RWPE1 (cell line): ENCODE measurements around the gene USF2.

Experiments used
- CTCF ChIA-PET: fragments of 350-600 bp; sonication (Branson Sonifier 250); formaldehyde crosslinking; extraction: SDS; loops from one replicate; lab custom pipeline; 2021; lab: Yijun Ruan, JAX
- POLR2A ChIA-PET: fragments of 400-600 bp; formaldehyde crosslinking; extraction: SDS; loops from one replicate; lab custom pipeline; 2020; ENCODE audit warnings: antibody characterized with exemption; ENCODE audit not compliant: low non-redundant PET; lab: Yijun Ruan, JAX
- DNase-seq: peaks from one replicate; pipeline ENCODE4 v3.0.0; 2012; ENCODE audit warnings: low spot score
- H3K27ac ChIP-seq: fragments of 450-650 bp; 2 replicates; pipeline ENCODE4 v1.5.1; 2017
- TF ChIP-seq, protein P1 (sequence below): fragments of 450-650 bp; conservative IDR thresholded peaks from 2 replicates; pipeline ENCODE4 v1.5.1; 2017; ENCODE audit warnings: low read depth, mild to moderate bottlenecking

The USF2 gene

DNA sequence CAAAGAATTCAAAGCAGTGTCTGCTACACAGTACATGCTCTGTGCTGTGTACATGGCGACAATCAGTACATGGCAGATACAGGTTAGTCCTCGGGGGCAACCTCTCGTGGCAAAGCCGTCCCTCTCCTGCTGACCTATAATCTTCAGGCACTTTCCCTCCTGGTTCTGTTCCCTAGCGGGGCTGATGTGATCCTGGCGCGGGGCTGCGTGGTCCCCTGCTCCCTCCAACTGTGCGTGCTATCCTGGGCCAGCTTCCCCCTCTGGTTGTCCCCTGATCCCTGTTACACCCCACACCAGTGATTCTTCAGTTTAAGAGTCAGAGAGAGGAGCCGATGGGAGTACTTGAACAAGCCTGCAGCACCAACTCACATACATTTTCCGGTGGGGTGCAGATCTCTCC lies 35.3 kb downstream of the USF2 start:
- ChIA-PET CTCF (no interaction called here), POLR2A (no interaction called here)
- no peak overlapping the region for H3K27ac ChIP-seq
- TF ChIP-seq, protein P1, sequence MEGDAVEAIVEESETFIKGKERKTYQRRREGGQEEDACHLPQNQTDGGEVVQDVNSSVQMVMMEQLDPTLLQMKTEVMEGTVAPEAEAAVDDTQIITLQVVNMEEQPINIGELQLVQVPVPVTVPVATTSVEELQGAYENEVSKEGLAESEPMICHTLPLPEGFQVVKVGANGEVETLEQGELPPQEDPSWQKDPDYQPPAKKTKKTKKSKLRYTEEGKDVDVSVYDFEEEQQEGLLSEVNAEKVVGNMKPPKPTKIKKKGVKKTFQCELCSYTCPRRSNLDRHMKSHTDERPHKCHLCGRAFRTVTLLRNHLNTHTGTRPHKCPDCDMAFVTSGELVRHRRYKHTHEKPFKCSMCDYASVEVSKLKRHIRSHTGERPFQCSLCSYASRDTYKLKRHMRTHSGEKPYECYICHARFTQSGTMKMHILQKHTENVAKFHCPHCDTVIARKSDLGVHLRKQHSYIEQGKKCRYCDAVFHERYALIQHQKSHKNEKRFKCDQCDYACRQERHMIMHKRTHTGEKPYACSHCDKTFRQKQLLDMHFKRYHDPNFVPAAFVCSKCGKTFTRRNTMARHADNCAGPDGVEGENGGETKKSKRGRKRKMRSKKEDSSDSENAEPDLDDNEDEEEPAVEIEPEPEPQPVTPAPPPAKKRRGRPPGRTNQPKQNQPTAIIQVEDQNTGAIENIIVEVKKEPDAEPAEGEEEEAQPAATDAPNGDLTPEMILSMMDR = no peak
- no peak for DNase-seq

DNA sequence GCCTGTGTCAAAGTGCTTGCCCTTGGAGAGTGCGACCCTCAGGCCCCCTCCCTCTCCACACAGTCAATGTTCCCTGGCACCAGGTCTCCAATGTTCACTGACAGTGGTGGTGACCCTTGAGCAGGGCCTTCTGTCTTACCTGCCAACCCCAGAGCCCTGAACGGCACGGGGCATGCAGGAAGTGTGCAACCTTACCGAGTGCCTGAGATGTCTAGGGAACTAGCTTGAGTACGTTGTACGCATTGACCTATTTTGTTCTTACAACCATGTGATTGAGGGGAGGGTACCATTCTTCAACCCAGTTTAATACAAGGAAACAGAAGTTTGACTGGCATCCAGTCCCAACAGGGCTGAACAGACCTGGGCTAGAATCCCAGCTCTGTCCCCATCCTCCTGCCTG lies 36.4 kb downstream of the USF2 start:
- no peak for DNase-seq
- no peak overlapping the region for H3K27ac ChIP-seq
- POLR2A ChIA-PET = no interaction called here
- CTCF ChIA-PET = interaction anchor here (0.7 kb wide), 1 partner anchor 78 kb away, joined by 3 read pairs; no protein-coding TSS in a partner anchor
- TF ChIP-seq, protein P1 = no peak

DNA sequence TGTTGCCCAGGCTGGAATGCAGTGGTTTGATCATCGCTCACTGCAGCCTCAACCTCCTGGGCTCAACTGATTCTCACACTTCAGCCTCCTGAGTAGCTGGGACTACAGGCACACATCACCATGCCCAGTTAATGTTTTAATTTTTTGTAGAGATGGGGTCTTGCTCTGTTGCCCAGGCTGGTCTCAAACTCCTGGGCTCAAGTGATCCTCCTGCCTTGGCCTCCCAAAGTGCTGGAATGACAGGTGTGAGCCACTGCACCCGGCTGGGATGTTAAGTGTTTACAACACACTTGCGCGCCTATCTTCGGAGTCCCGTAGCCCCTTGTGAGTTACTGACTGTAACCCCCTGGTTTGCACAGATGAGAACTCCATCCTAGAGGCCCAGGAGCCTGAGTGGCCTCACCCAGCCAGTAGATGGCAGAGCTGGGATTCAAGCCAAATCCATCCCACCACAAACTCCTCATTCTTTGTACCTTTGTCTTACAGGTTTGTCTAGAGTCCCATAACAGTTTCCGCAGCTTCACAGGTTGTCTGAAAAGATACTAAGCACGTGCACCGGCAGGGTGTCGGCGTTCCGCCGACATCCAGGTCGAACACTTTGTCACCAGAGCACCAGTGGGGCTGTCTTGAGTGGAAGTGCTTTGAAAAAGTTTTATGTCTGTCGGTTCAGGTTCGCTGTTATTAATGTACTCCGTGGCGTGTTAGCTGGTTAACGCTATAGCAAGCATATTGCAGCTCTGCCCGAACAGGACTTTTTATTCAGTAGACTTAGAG lies 37.9 kb downstream of the USF2 start:
- CTCF ChIA-PET = interaction anchor here (0.7 kb wide), 1 partner anchor 41 kb away, joined by 3 read pairs; no protein-coding TSS in a partner anchor
- DNase-seq = no peak
- TF ChIP-seq, protein P1 = no peak
- no peak overlapping the region for H3K27ac ChIP-seq
- POLR2A ChIA-PET = interaction anchor here (0.6 kb wide), 1 partner anchor 196 kb away, joined by 5 read pairs; no protein-coding TSS in a partner anchor

DNA sequence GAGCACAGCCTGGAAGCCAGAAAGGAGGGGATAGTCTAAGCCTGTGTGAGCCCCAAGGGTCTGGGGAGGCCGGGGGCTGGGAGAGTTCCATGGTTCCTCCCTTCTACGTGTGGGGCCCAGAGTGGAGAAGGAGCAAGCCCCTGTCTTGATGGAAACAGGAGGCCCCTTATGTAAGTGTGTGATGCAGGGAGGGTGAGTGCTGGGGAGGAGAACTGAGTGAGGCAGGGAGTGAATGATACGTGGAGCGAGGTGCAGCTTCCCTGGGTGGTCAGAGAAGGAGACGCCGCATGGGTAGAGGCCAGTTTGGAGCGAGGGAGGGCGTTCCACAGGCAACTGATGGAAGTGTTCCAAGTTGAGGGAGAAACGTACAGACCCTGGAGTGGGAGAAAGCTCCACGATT lies 39.2 kb downstream of the USF2 start:
- CTCF ChIA-PET = interaction anchor here (0.7 kb wide), 2 partner anchors 228 to 234 kb away, joined by 3 to 4 read pairs; no protein-coding TSS in a partner anchor
- H3K27ac ChIP-seq = no peak overlapping the region
- no peak for DNase-seq
- TF ChIP-seq, protein P1 = no peak
- POLR2A ChIA-PET = no interaction called here

DNA sequence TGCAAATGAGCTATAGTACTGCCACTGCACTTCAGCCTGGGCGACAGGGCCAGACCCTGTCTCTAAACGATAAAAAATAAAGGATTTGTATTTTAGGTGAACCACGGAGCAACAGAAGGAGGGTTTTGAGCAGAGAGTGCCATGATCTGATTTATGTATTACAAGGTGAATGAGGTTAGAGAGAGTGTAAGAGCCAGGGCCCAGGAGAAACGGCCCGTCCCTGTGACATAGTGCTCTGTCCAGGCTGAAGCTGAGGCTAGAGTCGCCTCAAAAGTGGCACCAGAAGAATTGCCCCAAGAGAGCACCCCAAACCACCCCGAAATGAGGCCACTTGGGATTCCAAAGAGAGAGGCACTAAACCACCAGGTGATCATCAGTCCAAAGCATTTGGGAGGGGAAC lies 40.1 kb downstream of the USF2 start:
- POLR2A ChIA-PET = interaction anchor here (1.1 kb wide), 1 partner anchor 30 kb away, joined by 5 read pairs; no protein-coding TSS in a partner anchor
- CTCF ChIA-PET = no interaction called here
- no peak overlapping the region for H3K27ac ChIP-seq
- TF ChIP-seq, protein P1 = no peak
- DNase-seq = no peak

DNA sequence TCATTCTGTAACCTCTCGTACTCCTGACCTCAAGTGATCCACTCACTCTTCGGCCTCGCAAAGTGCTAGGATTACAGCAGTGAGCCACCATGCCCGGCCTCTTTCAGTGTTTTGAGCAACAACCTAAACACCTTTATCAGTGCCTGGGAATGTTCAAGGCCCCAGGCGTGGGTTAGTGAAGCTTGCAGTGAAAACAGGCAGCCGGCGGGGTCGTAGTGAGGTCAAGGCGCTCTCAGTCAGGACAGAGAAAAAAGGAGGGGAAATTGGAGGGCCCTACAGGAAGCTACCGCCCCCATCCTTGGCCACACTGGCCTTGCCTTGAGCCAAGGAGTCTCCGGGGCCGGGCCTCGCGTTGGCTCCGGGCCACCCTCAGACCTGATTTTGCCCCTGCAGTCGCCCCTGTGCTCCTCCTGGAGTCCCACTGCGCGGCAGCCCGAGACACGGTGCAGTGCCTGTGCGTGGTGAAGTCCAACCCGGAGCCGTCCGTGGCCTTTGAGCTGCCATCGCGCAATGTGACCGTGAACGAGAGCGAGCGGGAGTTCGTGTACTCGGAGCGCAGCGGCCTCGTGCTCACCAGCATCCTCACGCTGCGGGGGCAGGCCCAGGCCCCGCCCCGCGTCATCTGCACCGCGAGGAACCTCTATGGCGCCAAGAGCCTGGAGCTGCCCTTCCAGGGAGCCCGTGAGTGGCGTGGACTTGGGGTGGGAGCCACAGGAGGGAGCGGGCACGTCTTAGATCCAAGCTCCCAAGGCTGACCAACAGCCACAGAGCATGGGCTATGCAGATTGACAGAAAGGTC lies 40.9 kb downstream of the USF2 start:
- POLR2A ChIA-PET = interaction anchor here (1.1 kb wide), 1 partner anchor 31 kb away, joined by 5 read pairs; no protein-coding TSS in a partner anchor
- no peak overlapping the region for H3K27ac ChIP-seq
- CTCF ChIA-PET = interaction anchor here (0.6 kb wide), 1 partner anchor 96 kb away, joined by 6 read pairs; no protein-coding TSS in a partner anchor
- TF ChIP-seq, protein P1 = no peak
- DNase-seq = no peak
